GM12874 (cell line): ENCODE measurements around the gene INTS7.

Experiments used
- CTCF ChIP-seq: IDR thresholded peaks from 2 replicates; pipeline ENCODE4 v1.5.1; 2011; ENCODE audit warnings: low read depth, mild to moderate bottlenecking, control low read depth, low read length, moderate library complexity; ENCODE audit not compliant: insufficient read depth

The INTS7 gene

GRCh38 chr1:212053993-212054392, 18.6 kb upstream of the INTS7 start:
- no peak for TF ChIP-seq CTCF

- no peak for TF ChIP-seq CTCF
Measured at GRCh38 chr1:212045981-212046380, 10.6 kb upstream of the INTS7 start.

- no peak for TF ChIP-seq CTCF
Measured at GRCh38 chr1:212044851-212045250, 9.5 kb upstream of the INTS7 start.

GRCh38 chr1:212042436-212042835, 7.1 kb upstream of the INTS7 start:
- TF ChIP-seq CTCF, result no peak

GRCh38 chr1:212040629-212041412, 5.5 kb upstream of the INTS7 start:
- TF ChIP-seq CTCF, result no peak

- TF ChIP-seq CTCF, result no peak
Measured at GRCh38 chr1:212039622-212040021, 4.3 kb upstream of the INTS7 start.

- no peak for TF ChIP-seq CTCF
Measured at GRCh38 chr1:212037900-212038299, 2.5 kb upstream of the INTS7 start.
